Neural progenitor cell (in vitro differentiated cells): ENCODE data around the gene NMBR. TPM values are rescaled to one million over a fixed set of nuclear protein-coding genes. Genes with fewer than 3 reads are reported as not detected.
"Not testable (repeated sequence)": the region's sequence is repeated elsewhere in the genome, so short reads cannot be mapped to it uniquely, and the experiment has no call there.

Experiments used
- DNase-seq: peaks from one replicate; pipeline ENCODE4 v3.0.0-alpha.2; 2016; ENCODE audit warnings: low spot score
- H2AFZ ChIP-seq: fragments of 200-600 bp; sonication (generic); replicated peaks from 2 replicates; pipeline ENCODE4 v1.6.1; 2016; ENCODE audit warnings: antibody characterized with exemption
- H3F3A ChIP-seq: fragments of 200-600 bp; sonication (generic); 2 replicates; pipeline ENCODE4 v1.6.1; 2016; ENCODE audit warnings: antibody characterized with exemption, low read depth
- H3K27ac ChIP-seq: fragments of 200-600 bp; sonication (generic); 2 replicates; pipeline ENCODE4 v1.5.1; 2016; ENCODE audit warnings: mild to moderate bottlenecking
- H3K27me3 ChIP-seq: fragments of 200-600 bp; sonication (generic); 2 replicates; pipeline ENCODE4 v1.6.1; 2016; ENCODE audit warnings: mild to moderate bottlenecking, moderate library complexity
- H3K36me3 ChIP-seq: fragments of 200-600 bp; sonication (generic); 2 replicates; pipeline ENCODE4 v1.5.1; 2016
- H3K4me1 ChIP-seq: fragments of 200-600 bp; sonication (generic); 2 replicates; pipeline ENCODE4 v1.6.1; 2016; ENCODE audit warnings: mixed run types
- H3K4me2 ChIP-seq: fragments of 200-600 bp; sonication (generic); 2 replicates; pipeline ENCODE4 v1.6.1; 2016
- H3K4me3 ChIP-seq: fragments of 200-600 bp; sonication (generic); 2 replicates; pipeline ENCODE4 v1.5.1; 2016
- H3K79me2 ChIP-seq: fragments of 200-600 bp; sonication (generic); 2 replicates; pipeline ENCODE4 v1.6.1; 2016; ENCODE audit warnings: low read depth
- H3K9ac ChIP-seq: fragments of 200-600 bp; sonication (generic); 2 replicates; pipeline ENCODE4 v1.6.1; 2016
- H3K9me3 ChIP-seq: fragments of 200-600 bp; sonication (generic); 2 replicates; pipeline ENCODE4 v1.5.1; 2016; ENCODE audit warnings: low read depth
- H4K20me1 ChIP-seq: fragments of 200-600 bp; sonication (generic); 2 replicates; pipeline ENCODE4 v1.6.1; 2016; ENCODE audit warnings: low read depth
- H3K27ac Mint-ChIP-seq: 3 replicates; pipeline ENCODE4 v1.8.0; 2021; ENCODE audit warnings: mixed read lengths
- H3K27me3 Mint-ChIP-seq: 2 replicates; pipeline ENCODE4 v1.8.0; 2022; ENCODE audit warnings: low read depth, mild to moderate bottlenecking, inconsistent platforms, moderate library complexity, mixed read lengths; ENCODE audit not compliant: insufficient read depth
- H3K36me3 Mint-ChIP-seq: 3 replicates; pipeline ENCODE4 v1.8.0; 2021; ENCODE audit warnings: mixed read lengths
- H3K4me1 Mint-ChIP-seq: 3 replicates; pipeline ENCODE4 v1.8.0; 2021; ENCODE audit warnings: mixed read lengths
- H3K4me3 Mint-ChIP-seq: 3 replicates; pipeline ENCODE4 v1.8.0; 2021; ENCODE audit warnings: mild to moderate bottlenecking, moderate library complexity, mixed read lengths
- H3K9me3 Mint-ChIP-seq: 3 replicates; pipeline ENCODE4 v1.8.0; 2020; ENCODE audit warnings: mixed read lengths
- CTCF ChIP-seq: fragments of 200-600 bp; sonication (generic); IDR thresholded peaks from 2 replicates; pipeline ENCODE4 v1.5.1; 2017; ENCODE audit warnings: antibody characterized with exemption, mild to moderate bottlenecking
- EZH2 ChIP-seq: fragments of 200-600 bp; sonication (generic); IDR thresholded peaks from 2 replicates; pipeline ENCODE4 v1.6.1; 2017; ENCODE audit warnings: antibody characterized with exemption, mild to moderate bottlenecking, moderate library complexity
- EZH2phosphoT487 ChIP-seq: fragments of 200-600 bp; sonication (generic); IDR thresholded peaks from 2 replicates; pipeline ENCODE4 v1.6.1; 2017; ENCODE audit warnings: antibody characterized with exemption
- total RNA-seq: library from RNA; depleted of rRNA; stranded (reverse); fragments of >200 nt; gene quantifications from 2 replicates; pipeline ENCODE4 v1.2.3, GENCODE V29; 2015; ENCODE audit warnings: low replicate concordance

Gene NMBR
- total RNA-seq, 1 donor from 2014 or later, result not detected

- no peak overlapping the region for H3K4me2 ChIP-seq
- no peaks in the 10 kb centered on the region for H3F3A ChIP-seq
- H3K27me3 Mint-ChIP-seq, result no peaks in the 10 kb centered on the region
- no peaks in the 10 kb centered on the region for H3K27me3 ChIP-seq
- no peaks in the 10 kb centered on the region for H3K36me3 Mint-ChIP-seq
- TF ChIP-seq CTCF (no peak), EZH2 (no peak), EZH2phosphoT487 (no peak)
- no peaks in the 10 kb centered on the region for H3K36me3 ChIP-seq
- no peaks in the 10 kb centered on the region for H3K4me1 ChIP-seq
- H3K4me1 Mint-ChIP-seq, result no peaks in the 10 kb centered on the region
- no peaks in the 10 kb centered on the region for H4K20me1 ChIP-seq
- H3K79me2 ChIP-seq, result no peaks in the 10 kb centered on the region
- no peak overlapping the region for H3K27ac ChIP-seq
- H2AFZ ChIP-seq, result no peak overlapping the region
- DNase-seq, result no peak
- no peak overlapping the region for H3K4me3 Mint-ChIP-seq
- no peak overlapping the region for H3K27ac Mint-ChIP-seq
- H3K9me3 Mint-ChIP-seq, result no peaks in the 10 kb centered on the region
- no peaks in the 10 kb centered on the region for H3K9me3 ChIP-seq
- no peak overlapping the region for H3K4me3 ChIP-seq
- H3K9ac ChIP-seq, result no peak overlapping the region
Observed at GRCh38 chr6:142068416-142068815, 78.5 kb downstream of the NMBR start.

- H3K4me1 ChIP-seq, H3K79me2 ChIP-seq, H4K20me1 ChIP-seq, H3K27me3 ChIP-seq, H3K36me3 Mint-ChIP-seq, H2AFZ ChIP-seq, H3K27ac ChIP-seq, H3K9me3 ChIP-seq, H3F3A ChIP-seq, H3K4me2 ChIP-seq, H3K9ac ChIP-seq, H3K27me3 Mint-ChIP-seq, H3K36me3 ChIP-seq, H3K27ac Mint-ChIP-seq, H3K4me1 Mint-ChIP-seq, DNase-seq, H3K4me3 Mint-ChIP-seq, H3K9me3 Mint-ChIP-seq, H3K4me3 ChIP-seq: not testable (repeated sequence)
Observed at GRCh38 chr6:142062861-142063260, 84.1 kb downstream of the NMBR start.

GRCh38 chr6:142058551-142059290 is 88.2 kb downstream of the NMBR start:
- DNase-seq, result no peak
- H3K4me3 ChIP-seq, result no peak overlapping the region
- Mint-ChIP-seq H3K36me3 (no peaks in the 10 kb centered on the region), H3K4me3 (no peak overlapping the region), H3K27ac (no peak overlapping the region), H3K9me3 (no peaks in the 10 kb centered on the region), H3K4me1 (no peaks in the 10 kb centered on the region), H3K27me3 (no peaks in the 10 kb centered on the region)
- H3F3A ChIP-seq, result no peaks in the 10 kb centered on the region
- H3K27ac ChIP-seq, result no peak overlapping the region
- no peaks in the 10 kb centered on the region for H3K4me1 ChIP-seq
- no peak overlapping the region for H2AFZ ChIP-seq
- no peaks in the 10 kb centered on the region for H3K79me2 ChIP-seq
- H3K4me2 ChIP-seq, result no peak overlapping the region
- no peaks in the 10 kb centered on the region for H4K20me1 ChIP-seq
- no peaks in the 10 kb centered on the region for H3K27me3 ChIP-seq
- H3K36me3 ChIP-seq, result no peaks in the 10 kb centered on the region
- TF ChIP-seq EZH2, result no peak
- TF ChIP-seq EZH2phosphoT487, result no peak
- no peak for TF ChIP-seq CTCF
- H3K9me3 ChIP-seq, result no peaks in the 10 kb centered on the region
- H3K9ac ChIP-seq, result no peak overlapping the region

- H3F3A ChIP-seq, result no peaks in the 10 kb centered on the region
- H3K27me3 ChIP-seq, result no peaks in the 10 kb centered on the region
- no peaks in the 10 kb centered on the region for H3K4me1 Mint-ChIP-seq
- H3K9me3 ChIP-seq, result no peaks in the 10 kb centered on the region
- no peaks in the 10 kb centered on the region for H3K36me3 ChIP-seq
- H3K36me3 Mint-ChIP-seq, result no peaks in the 10 kb centered on the region
- H3K27me3 Mint-ChIP-seq, result peaks cover 3% of the 10 kb centered on the region
- no peak overlapping the region for H3K4me3 Mint-ChIP-seq
- no peak overlapping the region for H3K27ac ChIP-seq
- H3K4me1 ChIP-seq, result no peaks in the 10 kb centered on the region
- H4K20me1 ChIP-seq, result no peaks in the 10 kb centered on the region
- H2AFZ ChIP-seq, result no peak overlapping the region
- no peak overlapping the region for H3K4me2 ChIP-seq
- H3K27ac Mint-ChIP-seq, result no peak overlapping the region
- no peaks in the 10 kb centered on the region for H3K79me2 ChIP-seq
- H3K4me3 ChIP-seq, result no peak overlapping the region
- peaks cover 2% of the 10 kb centered on the region for H3K9me3 Mint-ChIP-seq
- no peak for DNase-seq
- no peak for TF ChIP-seq EZH2phosphoT487
- no peak for TF ChIP-seq EZH2
- TF ChIP-seq CTCF, result no peak
- no peak overlapping the region for H3K9ac ChIP-seq
Observed at GRCh38 chr6:142055219-142055618, 91.7 kb downstream of the NMBR start.
